NB4 (cell line): Measurements from ENCODE around the gene HIGD1A.

ENCODE experiments used
- CTCF ChIP-seq: IDR thresholded peaks from one replicate; pipeline ENCODE4 v1.5.1; 2012; ENCODE audit warnings: low read depth, low read length
- POLR2A ChIP-seq: IDR thresholded peaks from 2 replicates; pipeline ENCODE4 v1.6.1; 2011; ENCODE audit warnings: mild to moderate bottlenecking; ENCODE audit not compliant: insufficient read length; ENCODE audit errors: extremely low read depth
- TF ChIP-seq, protein P1 (sequence below): IDR thresholded peaks from 2 replicates; pipeline ENCODE4 v1.6.1; 2011; ENCODE audit warnings: low read depth, low read length

DNA sequence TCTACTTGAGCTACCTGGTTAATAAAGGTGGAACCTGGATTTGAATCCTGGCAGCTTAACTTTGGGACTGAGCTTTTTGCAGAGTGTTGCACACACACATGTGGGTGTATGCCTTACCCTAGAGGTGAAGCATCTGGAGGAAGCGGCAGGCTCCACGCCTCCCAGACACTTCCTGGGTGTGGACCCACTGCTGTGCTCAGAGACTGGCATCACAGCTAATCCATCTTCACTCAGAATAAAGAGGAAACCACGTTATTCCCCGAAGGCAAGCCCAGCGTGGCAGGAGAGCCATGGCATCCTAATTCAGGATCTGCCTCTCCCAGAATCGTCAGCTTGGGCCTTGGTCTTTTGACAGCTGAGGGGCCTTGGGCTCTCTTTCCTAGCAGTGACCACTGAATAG lies 56.7 kb downstream of the HIGD1A start:
- TF ChIP-seq CTCF (no peak), POLR2A (no peak)
- TF ChIP-seq, protein P1, sequence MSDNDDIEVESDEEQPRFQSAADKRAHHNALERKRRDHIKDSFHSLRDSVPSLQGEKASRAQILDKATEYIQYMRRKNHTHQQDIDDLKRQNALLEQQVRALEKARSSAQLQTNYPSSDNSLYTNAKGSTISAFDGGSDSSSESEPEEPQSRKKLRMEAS: no peak
